GM19395 (cell line): ENCODE measurements around the gene MKRN2.

Experiments
- ATAC-seq: cut with Tn5 transposase; IDR thresholded peaks from one replicate; pipeline ENCODE4 v1.9.1; 2021; ENCODE audit warnings: mild to moderate bottlenecking, moderate library complexity; ENCODE audit not compliant: unreplicated experiment

The MKRN2 gene

GRCh38 chr3:12585181-12585580, 28.3 kb downstream of the MKRN2 start:
- ATAC-seq: no peak

- ATAC-seq: no peak
Observed at GRCh38 chr3:12585970-12586369, 29.1 kb downstream of the MKRN2 start.

- no peak for ATAC-seq
Observed at GRCh38 chr3:12586403-12586802, 29.5 kb downstream of the MKRN2 start.

- ATAC-seq: no peak
Observed at GRCh38 chr3:12588039-12589009, 31.4 kb downstream of the MKRN2 start.

- no peak for ATAC-seq
Observed at GRCh38 chr3:12590096-12590495, 33.2 kb downstream of the MKRN2 start.

GRCh38 chr3:12591456-12591855, 34.6 kb downstream of the MKRN2 start:
- no peak for ATAC-seq

- no peak for ATAC-seq
Observed at GRCh38 chr3:12591997-12592715, 35.3 kb downstream of the MKRN2 start.

GRCh38 chr3:12593473-12593872, 36.6 kb downstream of the MKRN2 start:
- ATAC-seq: no peak

- ATAC-seq: no peak
Observed at GRCh38 chr3:12598890-12599289, 42.0 kb downstream of the MKRN2 start.

GRCh38 chr3:12601072-12601471, 44.2 kb downstream of the MKRN2 start:
- no peak for ATAC-seq

- ATAC-seq: no peak
Observed at GRCh38 chr3:12603969-12604368, 47.1 kb downstream of the MKRN2 start.

GRCh38 chr3:12608376-12608775, 51.5 kb downstream of the MKRN2 start:
- no peak for ATAC-seq

GRCh38 chr3:12611117-12611516, 54.2 kb downstream of the MKRN2 start:
- ATAC-seq: no peak

- ATAC-seq: no peak
Observed at GRCh38 chr3:12612514-12613226, 55.8 kb downstream of the MKRN2 start.

GRCh38 chr3:12613250-12613649, 56.4 kb downstream of the MKRN2 start:
- no peak for ATAC-seq

- no peak for ATAC-seq
Observed at GRCh38 chr3:12615266-12615665, 58.4 kb downstream of the MKRN2 start.

- ATAC-seq: no peak
Observed at GRCh38 chr3:12618426-12618825, 61.5 kb downstream of the MKRN2 start.

- no peak for ATAC-seq
Observed at GRCh38 chr3:12620305-12620704, 63.4 kb downstream of the MKRN2 start.

- no peak for ATAC-seq
Observed at GRCh38 chr3:12620729-12621128, 63.8 kb downstream of the MKRN2 start.

- no peak for ATAC-seq
Observed at GRCh38 chr3:12622335-12622734, 65.4 kb downstream of the MKRN2 start.

GRCh38 chr3:12624056-12624455, 67.2 kb downstream of the MKRN2 start:
- ATAC-seq: no peak
